PC-9 (cell line): Measurements from ENCODE around the gene SRBD1.

Experiments
- CTCF ChIP-seq: fragments of 200-600 bp; sonication (generic); conservative IDR thresholded peaks from 2 replicates; pipeline ENCODE4 v1.6.1; 2017; ENCODE audit warnings: mixed run types, antibody characterized with exemption, mild to moderate bottlenecking, moderate library complexity
- EZH2 ChIP-seq: fragments of 200-600 bp; sonication (generic); IDR thresholded peaks from 2 replicates; pipeline ENCODE4 v1.8.0; 2017; ENCODE audit warnings: antibody characterized with exemption, low read depth

- TF ChIP-seq CTCF (no peak), EZH2 (no peak)
Observed at GRCh38 chr2:45380131-45380836, 230.8 kb downstream of the SRBD1 start.
